Gastroesophageal sphincter (tissue), 3 donors: ENCODE measurements around the gene KCNE2.

Experiments
- EP300 ChIP-seq: sonication (generic); formaldehyde crosslinking; IDR thresholded peaks from one replicate; pipeline ENCODE4 v1.6.1; 2017; ENCODE audit warnings: antibody characterized with exemption, mild to moderate bottlenecking
- POLR2A ChIP-seq, 2 donors: fragments of 450-650 bp; IDR thresholded peaks; one replicate each; pipeline ENCODE4 v1.6.1; 2017; ENCODE audit warnings: antibody characterized with exemption in 2 of 2, mild to moderate bottlenecking in 2 of 2, moderate library complexity in 1 of 2
- POLR2AphosphoS5 ChIP-seq: sonication (generic); formaldehyde crosslinking; IDR thresholded peaks from one replicate; pipeline ENCODE4 v1.6.1; 2017; ENCODE audit warnings: antibody characterized with exemption
- TF ChIP-seq, protein P1 (sequence below), 4 experiments: fragments of 200-600 bp in 2 of 4; fragments of 450-650 bp in 2 of 4; sonication (generic) in 1 of 4; IDR thresholded peaks; one replicate each; pipeline ENCODE4 v1.5.1; 2017 to 2019; ENCODE audit warnings: antibody characterized with exemption in 4 of 4, mild to moderate bottlenecking in 2 of 4, moderate library complexity in 2 of 4

DNA sequence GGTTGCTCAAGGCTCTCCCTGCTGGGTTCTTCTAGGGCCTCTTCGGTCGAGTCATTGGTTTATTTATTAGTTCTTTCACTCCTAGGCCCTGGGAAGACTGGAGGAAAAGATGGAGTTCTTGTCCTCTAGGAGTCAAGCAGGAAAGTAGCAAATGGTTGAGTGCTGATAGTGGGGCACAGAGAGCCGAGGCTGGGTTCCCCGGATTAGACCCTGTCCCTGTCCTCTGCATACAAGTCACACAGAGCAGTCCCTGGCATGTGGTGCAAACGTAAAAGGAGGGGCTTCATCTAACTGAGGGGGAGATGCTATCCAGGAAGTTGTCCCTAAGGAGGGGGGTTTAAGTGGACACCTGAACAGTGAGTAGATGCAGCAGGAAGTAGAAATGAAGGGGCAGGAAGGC is 19.2 kb upstream of the KCNE2 start:
- no peak for TF ChIP-seq EP300
- TF ChIP-seq, protein P1, sequence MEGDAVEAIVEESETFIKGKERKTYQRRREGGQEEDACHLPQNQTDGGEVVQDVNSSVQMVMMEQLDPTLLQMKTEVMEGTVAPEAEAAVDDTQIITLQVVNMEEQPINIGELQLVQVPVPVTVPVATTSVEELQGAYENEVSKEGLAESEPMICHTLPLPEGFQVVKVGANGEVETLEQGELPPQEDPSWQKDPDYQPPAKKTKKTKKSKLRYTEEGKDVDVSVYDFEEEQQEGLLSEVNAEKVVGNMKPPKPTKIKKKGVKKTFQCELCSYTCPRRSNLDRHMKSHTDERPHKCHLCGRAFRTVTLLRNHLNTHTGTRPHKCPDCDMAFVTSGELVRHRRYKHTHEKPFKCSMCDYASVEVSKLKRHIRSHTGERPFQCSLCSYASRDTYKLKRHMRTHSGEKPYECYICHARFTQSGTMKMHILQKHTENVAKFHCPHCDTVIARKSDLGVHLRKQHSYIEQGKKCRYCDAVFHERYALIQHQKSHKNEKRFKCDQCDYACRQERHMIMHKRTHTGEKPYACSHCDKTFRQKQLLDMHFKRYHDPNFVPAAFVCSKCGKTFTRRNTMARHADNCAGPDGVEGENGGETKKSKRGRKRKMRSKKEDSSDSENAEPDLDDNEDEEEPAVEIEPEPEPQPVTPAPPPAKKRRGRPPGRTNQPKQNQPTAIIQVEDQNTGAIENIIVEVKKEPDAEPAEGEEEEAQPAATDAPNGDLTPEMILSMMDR (IDR thresholded peaks at IDR 0.05): no peak
- TF ChIP-seq POLR2A (IDR thresholded peaks at IDR 0.05): no peak
- TF ChIP-seq POLR2AphosphoS5: no peak
